Measurements from ENCODE around the gene KANK2. TPM values are rescaled to one million over a fixed set of nuclear protein-coding genes. Genes with fewer than 3 reads are reported as not detected.

KANK2 gene
- total and polyA plus RNA-seq, 10 of the 15 experiments (the other 5 are each of a cell fraction or from before 2014, with no cell fraction given) = 4.9 to 33.0 (median 21.0) TPM

DNA sequence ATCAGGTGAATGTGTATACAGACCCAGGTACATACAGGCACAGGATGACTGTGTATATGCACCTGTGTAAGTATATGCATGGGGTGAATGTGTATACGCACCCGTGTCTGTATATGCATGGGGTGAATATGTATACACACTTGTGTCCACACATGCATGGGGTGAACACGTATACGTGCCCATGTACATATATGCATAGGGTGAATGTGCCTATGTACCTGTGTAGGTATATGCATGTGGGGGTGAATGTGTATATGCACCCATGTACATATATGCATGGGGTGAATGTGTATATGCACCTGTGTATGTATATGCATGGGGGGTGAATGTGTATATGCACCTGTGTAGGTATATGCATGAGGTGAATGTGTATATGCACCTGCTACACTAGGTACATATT is 35.2 kb upstream of the KANK2 start:
- no peak overlapping the region for H3K4me2 ChIP-seq (ENCODE audit: control insufficient read depth, insufficient read depth)
- RAD21 ChIA-PET (ENCODE audit: unreplicated experiment) = no interaction called here
- no peaks in the 10 kb centered on the region for H3K36me3 ChIP-seq (ENCODE audit: control insufficient read depth in 2 of 2, insufficient read depth in 2 of 2, low read length in 1 of 2)
- SMC1A ChIA-PET (ENCODE audit: uncharacterized antibody, unreplicated experiment) = no interaction called here
- H3K9me3 ChIP-seq (replicated peaks; ENCODE audit: control insufficient read depth, insufficient read depth, low read length) = no peaks in the 10 kb centered on the region
- no peaks in the 10 kb centered on the region for H3K79me2 ChIP-seq (ENCODE audit: control insufficient read depth, insufficient read depth, low read length)
- ATAC-seq (no peak), DNase-seq (ENCODE audit: low read depth, low spot score) (no peak), FAIRE-seq (no peak)
- in situ Hi-C loops (cut with MboI) = no loop called here
- H4K20me1 ChIP-seq (ENCODE audit: control insufficient read depth, insufficient read depth) = no peaks in the 10 kb centered on the region; the same call in 1 of the 2 replicates
- intact Hi-C loops (cut with micrococcal nuclease; ENCODE audit: unreplicated experiment) = no loop called here
- no peaks in the 10 kb centered on the region for H3K27me3 ChIP-seq (replicated peaks in 1 of 2; ENCODE audit: control insufficient read depth in 2 of 2, insufficient read depth in 2 of 2, low read length in 1 of 2)
- CTCF ChIA-PET = interaction anchor here (0.6 kb wide), 1 partner anchor 304 kb away, joined by 5 read pairs; no protein-coding TSS in a partner anchor
- H3K4me3 ChIP-seq = no peak overlapping the region
- H3K4me1 ChIP-seq (ENCODE audit: control insufficient read depth, insufficient read depth, low read length) = no peaks in the 10 kb centered on the region; the same call in 1 of the 2 replicates
- BruUV-seq (replicated peaks) = no TSS peak
- 94% methylated on average over 4 of the region's 4 CpGs for WGBS (ENCODE audit: insufficient coverage, insufficient replicate concordance, low lambda C conversion rate, missing lambda C conversion rate)
- no peak overlapping the region for H2AFZ ChIP-seq (ENCODE audit: control insufficient read depth, low read depth, low read length)
- no peak overlapping the region for H3K9ac ChIP-seq (ENCODE audit: control insufficient read depth, insufficient read depth, low read length)
- POLR2A ChIA-PET = no interaction called here
- H3K27ac ChIP-seq (ENCODE audit: control insufficient read depth, insufficient read depth) = no peak overlapping the region
- no peak for TF ChIP-seq NFYB (IDR thresholded peaks at IDR 0.05; ENCODE audit: insufficient read depth, low read depth, low read length)
- TF ChIP-seq SUPT20H (IDR thresholded peaks at IDR 0.05; ENCODE audit: borderline replicate concordance, control insufficient read depth, low read depth, low read length) = no peak
- TF ChIP-seq IKZF2 (IDR thresholded peaks at IDR 0.05) = no peak
- no peak for TF ChIP-seq MEF2A (IDR thresholded peaks at IDR 0.05; ENCODE audit: insufficient read depth, low read depth, low read length)
- TF ChIP-seq FOXM1 (IDR thresholded peaks at IDR 0.05; ENCODE audit: low read depth, low read length) = no peak
- TF ChIP-seq CREB1 (IDR thresholded peaks at IDR 0.05; ENCODE audit: low read depth) = no peak
- no peak for TF ChIP-seq JUND (IDR thresholded peaks at IDR 0.05; ENCODE audit: low read depth, low read length)
- TF ChIP-seq, protein P1, sequence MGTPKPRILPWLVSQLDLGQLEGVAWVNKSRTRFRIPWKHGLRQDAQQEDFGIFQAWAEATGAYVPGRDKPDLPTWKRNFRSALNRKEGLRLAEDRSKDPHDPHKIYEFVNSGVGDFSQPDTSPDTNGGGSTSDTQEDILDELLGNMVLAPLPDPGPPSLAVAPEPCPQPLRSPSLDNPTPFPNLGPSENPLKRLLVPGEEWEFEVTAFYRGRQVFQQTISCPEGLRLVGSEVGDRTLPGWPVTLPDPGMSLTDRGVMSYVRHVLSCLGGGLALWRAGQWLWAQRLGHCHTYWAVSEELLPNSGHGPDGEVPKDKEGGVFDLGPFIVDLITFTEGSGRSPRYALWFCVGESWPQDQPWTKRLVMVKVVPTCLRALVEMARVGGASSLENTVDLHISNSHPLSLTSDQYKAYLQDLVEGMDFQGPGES (IDR thresholded peaks at IDR 0.05) = no peak
- TF ChIP-seq HSF1 (IDR thresholded peaks at IDR 0.05; ENCODE audit: low read depth, low read length) = no peak
- TF ChIP-seq, protein P2, sequence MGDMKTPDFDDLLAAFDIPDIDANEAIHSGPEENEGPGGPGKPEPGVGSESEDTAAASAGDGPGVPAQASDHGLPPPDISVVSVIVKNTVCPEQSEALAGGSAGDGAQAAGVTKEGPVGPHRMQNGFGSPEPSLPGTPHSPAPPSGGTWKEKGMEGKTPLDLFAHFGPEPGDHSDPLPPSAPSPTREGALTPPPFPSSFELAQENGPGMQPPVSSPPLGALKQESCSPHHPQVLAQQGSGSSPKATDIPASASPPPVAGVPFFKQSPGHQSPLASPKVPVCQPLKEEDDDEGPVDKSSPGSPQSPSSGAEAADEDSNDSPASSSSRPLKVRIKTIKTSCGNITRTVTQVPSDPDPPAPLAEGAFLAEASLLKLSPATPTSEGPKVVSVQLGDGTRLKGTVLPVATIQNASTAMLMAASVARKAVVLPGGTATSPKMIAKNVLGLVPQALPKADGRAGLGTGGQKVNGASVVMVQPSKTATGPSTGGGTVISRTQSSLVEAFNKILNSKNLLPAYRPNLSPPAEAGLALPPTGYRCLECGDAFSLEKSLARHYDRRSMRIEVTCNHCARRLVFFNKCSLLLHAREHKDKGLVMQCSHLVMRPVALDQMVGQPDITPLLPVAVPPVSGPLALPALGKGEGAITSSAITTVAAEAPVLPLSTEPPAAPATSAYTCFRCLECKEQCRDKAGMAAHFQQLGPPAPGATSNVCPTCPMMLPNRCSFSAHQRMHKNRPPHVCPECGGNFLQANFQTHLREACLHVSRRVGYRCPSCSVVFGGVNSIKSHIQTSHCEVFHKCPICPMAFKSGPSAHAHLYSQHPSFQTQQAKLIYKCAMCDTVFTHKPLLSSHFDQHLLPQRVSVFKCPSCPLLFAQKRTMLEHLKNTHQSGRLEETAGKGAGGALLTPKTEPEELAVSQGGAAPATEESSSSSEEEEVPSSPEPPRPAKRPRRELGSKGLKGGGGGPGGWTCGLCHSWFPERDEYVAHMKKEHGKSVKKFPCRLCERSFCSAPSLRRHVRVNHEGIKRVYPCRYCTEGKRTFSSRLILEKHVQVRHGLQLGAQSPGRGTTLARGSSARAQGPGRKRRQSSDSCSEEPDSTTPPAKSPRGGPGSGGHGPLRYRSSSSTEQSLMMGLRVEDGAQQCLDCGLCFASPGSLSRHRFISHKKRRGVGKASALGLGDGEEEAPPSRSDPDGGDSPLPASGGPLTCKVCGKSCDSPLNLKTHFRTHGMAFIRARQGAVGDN (IDR thresholded peaks at IDR 0.05) = no peak
- TF ChIP-seq, protein P3, sequence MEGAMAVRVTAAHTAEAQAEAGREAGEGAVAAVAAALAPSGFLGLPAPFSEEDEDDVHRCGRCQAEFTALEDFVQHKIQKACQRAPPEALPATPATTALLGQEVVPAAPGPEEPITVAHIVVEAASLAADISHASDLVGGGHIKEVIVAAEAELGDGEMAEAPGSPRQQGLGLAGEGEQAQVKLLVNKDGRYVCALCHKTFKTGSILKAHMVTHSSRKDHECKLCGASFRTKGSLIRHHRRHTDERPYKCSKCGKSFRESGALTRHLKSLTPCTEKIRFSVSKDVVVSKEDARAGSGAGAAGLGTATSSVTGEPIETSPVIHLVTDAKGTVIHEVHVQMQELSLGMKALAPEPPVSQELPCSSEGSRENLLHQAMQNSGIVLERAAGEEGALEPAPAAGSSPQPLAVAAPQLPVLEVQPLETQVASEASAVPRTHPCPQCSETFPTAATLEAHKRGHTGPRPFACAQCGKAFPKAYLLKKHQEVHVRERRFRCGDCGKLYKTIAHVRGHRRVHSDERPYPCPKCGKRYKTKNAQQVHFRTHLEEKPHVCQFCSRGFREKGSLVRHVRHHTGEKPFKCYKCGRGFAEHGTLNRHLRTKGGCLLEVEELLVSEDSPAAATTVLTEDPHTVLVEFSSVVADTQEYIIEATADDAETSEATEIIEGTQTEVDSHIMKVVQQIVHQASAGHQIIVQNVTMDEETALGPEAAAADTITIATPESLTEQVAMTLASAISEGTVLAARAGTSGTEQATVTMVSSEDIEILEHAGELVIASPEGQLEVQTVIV (IDR thresholded peaks at IDR 0.05; ENCODE audit: borderline replicate concordance, partially characterized antibody) = no peak
- TF ChIP-seq GABPA (IDR thresholded peaks at IDR 0.05; ENCODE audit: low read depth) = no peak
- TF ChIP-seq NR2F1 (conservative IDR thresholded peaks at IDR 0.05) = no peak
- TF ChIP-seq, protein P4, sequence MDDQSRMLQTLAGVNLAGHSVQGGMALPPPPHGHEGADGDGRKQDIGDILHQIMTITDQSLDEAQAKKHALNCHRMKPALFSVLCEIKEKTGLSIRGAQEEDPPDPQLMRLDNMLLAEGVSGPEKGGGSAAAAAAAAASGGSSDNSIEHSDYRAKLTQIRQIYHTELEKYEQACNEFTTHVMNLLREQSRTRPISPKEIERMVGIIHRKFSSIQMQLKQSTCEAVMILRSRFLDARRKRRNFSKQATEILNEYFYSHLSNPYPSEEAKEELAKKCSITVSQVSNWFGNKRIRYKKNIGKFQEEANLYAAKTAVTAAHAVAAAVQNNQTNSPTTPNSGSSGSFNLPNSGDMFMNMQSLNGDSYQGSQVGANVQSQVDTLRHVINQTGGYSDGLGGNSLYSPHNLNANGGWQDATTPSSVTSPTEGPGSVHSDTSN (IDR thresholded peaks at IDR 0.05; ENCODE audit: insufficient replicate concordance, low read depth, low read length) = no peak

Measured in GM12878 (cell line).